Omental fat pad (tissue), 4 donors: ENCODE results near the gene KRT74. TPM values are rescaled to one million over a fixed set of nuclear protein-coding genes. Genes with fewer than 3 reads are reported as not detected.

ENCODE experiments used
- ATAC-seq: fragments of 150-250 bp; one replicate; pipeline ENCODE4 v1.9.1; 2016; ENCODE audit warnings: mild to moderate bottlenecking, moderate library complexity; ENCODE audit not compliant: low FRiP score
- DNase-seq: peaks from one replicate; pipeline ENCODE4 v3.0.0-alpha.2; 2019; ENCODE audit warnings: low spot score
- total RNA-seq, 4 donors: library from RNA; depleted of rRNA; stranded (reverse); fragments of >200 nt; gene quantifications; one replicate each; pipeline ENCODE4 v1.1.0, GENCODE V29; 2016
- TF ChIP-seq, protein P1 (sequence below), 3 donors: fragments of 450-650 bp; IDR thresholded peaks; one replicate each; pipeline ENCODE4 v1.5.1; 2016 to 2017; ENCODE audit warnings: antibody characterized with exemption in 3 of 3, mild to moderate bottlenecking in 3 of 3, moderate library complexity in 2 of 3

KRT74 gene
- total RNA-seq, 4 donors from 2014 or later = not detected

DNA sequence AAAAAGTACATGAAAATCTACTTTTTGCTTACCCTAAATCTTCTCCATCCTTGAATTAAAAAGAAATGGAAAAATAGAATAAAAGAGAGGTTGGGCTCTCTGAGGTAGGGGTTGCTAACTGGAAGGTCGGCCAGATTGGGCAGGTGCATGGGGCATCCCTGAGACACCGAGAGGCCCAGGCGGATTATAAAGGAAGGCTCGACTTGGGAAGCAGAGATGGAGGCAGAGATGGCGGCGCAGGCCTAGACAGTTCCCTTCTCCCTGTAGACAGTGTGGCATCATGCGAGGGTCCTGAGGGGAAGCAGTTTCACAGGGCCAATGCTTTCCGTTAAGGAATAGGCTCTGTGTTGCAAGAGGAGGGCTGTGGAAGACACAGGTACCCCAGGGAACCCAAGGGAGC, 3.7 kb upstream of the KRT74 start:
- ATAC-seq (no peak), DNase-seq (no peak)
- TF ChIP-seq, protein P1, sequence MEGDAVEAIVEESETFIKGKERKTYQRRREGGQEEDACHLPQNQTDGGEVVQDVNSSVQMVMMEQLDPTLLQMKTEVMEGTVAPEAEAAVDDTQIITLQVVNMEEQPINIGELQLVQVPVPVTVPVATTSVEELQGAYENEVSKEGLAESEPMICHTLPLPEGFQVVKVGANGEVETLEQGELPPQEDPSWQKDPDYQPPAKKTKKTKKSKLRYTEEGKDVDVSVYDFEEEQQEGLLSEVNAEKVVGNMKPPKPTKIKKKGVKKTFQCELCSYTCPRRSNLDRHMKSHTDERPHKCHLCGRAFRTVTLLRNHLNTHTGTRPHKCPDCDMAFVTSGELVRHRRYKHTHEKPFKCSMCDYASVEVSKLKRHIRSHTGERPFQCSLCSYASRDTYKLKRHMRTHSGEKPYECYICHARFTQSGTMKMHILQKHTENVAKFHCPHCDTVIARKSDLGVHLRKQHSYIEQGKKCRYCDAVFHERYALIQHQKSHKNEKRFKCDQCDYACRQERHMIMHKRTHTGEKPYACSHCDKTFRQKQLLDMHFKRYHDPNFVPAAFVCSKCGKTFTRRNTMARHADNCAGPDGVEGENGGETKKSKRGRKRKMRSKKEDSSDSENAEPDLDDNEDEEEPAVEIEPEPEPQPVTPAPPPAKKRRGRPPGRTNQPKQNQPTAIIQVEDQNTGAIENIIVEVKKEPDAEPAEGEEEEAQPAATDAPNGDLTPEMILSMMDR (IDR thresholded peaks at IDR 0.05) = no peak

DNA sequence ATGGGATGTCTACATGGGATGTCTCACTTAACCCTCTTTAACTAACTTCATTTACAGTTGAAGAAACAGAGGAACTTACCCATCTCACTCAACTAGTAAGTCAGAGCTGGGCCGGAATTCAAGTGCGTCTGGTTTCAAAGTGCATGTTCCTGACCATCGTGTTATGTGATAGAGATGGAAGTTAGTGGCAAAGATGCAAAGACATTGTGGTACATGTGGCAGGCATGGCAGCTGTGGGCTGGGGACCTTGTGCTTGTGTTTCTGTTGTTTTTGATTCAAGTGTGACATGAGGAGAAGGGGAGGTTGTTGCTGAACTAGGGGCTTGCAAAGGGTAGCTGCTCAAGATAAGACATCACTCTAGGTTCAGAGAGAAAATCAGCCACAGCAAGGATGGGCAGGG, 2.3 kb upstream of the KRT74 start:
- DNase-seq = no peak
- no peak for ATAC-seq
- TF ChIP-seq, protein P1 (IDR thresholded peaks at IDR 0.05) = no peak

DNA sequence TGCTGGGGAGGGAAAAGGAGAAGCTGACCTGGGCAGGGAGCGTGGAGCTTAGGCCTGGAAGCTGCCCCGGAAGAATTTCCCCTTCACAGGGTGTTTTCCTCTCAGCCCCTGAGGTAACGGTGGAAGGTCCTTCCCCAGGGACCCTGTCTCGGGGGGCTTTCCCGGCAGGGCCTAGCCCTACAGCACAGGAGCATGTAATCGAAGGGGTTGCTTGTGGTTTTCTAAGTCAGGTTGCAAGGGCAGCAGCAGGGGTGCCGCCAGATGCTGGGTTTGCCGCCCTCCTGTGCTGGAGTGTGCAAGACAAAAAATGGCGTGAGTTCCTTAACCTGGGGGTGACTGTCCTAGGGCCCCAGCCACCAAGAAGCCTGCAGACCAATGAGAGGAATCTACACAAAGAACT, 1.6 kb upstream of the KRT74 start:
- ATAC-seq (no peak), DNase-seq (no peak)
- TF ChIP-seq, protein P1 (IDR thresholded peaks at IDR 0.05) = no peak

DNA sequence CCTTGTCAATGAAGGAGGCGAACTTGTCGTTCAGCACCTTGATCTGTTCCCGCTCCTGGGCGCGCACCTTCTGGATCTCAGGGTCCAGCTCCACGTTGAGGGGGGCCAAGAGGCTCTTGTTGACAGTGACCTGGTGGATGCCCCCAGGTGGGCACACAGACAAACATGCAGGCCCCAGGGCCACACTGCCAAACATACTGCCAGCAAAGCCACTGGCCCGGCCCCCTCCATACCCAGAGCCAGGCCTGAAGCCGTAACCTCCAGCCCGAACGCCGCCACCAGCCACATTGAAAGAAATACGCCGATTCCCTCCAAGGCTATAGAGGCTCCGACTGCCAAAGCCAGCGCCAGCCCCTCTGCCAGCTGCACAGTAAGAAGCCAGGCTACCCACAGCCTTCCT, 337 bp downstream of the KRT74 start:
- TF ChIP-seq, protein P1 (IDR thresholded peaks at IDR 0.05) = no peak
- DNase-seq (no peak), ATAC-seq (no peak)

DNA sequence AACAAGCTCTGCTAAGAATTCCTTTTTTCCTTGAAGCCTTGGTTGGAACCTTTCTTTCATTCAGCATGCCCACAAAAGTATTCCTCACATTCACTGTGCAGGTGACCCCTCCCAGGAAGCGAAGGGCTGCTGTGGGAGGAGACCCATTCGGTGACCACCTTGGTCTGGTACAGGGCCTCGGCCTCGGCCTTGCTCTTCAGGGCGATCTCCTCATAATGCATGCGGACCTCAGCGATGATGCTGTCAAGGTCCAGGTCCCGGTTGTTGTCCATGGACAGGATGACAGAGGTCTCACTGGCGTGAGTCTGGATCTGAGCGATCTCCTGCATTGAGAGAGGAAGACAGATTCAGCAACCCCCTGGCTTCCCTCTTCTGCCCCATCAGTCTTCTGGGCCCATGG, 3.1 kb downstream of the KRT74 start:
- DNase-seq (no peak), ATAC-seq (no peak)
- TF ChIP-seq, protein P1 (IDR thresholded peaks at IDR 0.05) = no peak

DNA sequence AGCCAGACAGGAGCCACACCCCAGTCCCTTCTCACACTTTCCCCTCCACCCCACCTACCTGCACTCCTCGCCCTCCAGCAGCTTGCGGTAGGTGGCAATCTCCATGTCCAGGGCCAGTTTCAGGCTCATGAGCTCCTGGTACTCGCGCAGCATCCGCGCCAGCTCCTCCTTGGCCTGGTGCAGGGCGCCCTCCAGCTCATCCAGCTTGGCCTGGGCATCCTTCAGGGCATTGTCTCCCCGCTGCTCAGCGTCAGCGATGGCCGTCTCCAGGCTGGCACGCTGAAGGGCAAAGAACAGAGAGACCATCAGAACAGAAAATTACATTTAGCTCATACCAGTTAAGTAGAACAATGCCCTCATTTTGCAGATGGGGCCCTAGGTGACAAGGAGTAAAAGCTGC, 5.5 kb downstream of the KRT74 start:
- no peak for DNase-seq
- TF ChIP-seq, protein P1 (IDR thresholded peaks at IDR 0.05) = no peak
- no peak for ATAC-seq

DNA sequence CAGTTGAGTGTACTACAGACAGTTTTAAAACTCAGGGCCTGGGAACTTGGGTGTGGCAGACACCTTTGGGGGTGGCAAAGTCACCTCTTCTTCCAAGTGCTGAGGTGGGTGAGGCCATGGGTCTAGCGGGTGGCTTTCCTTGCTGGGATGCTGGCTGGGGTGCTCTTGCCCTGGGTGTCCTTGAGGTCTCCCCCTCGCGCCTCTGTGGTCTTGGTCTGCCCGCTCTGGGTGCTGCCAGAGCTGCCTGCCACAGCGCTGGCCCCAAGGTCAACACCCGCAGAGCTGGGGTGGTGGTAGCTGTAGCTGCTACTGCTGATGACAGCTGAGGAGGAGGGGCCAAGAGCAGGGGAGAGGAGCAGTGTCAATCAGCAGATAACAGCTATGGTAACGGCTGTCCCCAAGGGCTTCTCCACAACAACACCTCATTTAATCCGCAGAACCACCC, 6.8 kb downstream of the KRT74 start:
- DNase-seq (no peak), ATAC-seq (no peak)
- TF ChIP-seq, protein P1 (IDR thresholded peaks at IDR 0.05) = no peak
